ENCODE measurements around the gene VSTM2L.
"Not testable (repeated sequence)": the region's sequence is repeated elsewhere in the genome, so short reads cannot be mapped to it uniquely, and the experiment has no call there.

Gene VSTM2L, protein sequence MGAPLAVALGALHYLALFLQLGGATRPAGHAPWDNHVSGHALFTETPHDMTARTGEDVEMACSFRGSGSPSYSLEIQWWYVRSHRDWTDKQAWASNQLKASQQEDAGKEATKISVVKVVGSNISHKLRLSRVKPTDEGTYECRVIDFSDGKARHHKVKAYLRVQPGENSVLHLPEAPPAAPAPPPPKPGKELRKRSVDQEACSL

DNA sequence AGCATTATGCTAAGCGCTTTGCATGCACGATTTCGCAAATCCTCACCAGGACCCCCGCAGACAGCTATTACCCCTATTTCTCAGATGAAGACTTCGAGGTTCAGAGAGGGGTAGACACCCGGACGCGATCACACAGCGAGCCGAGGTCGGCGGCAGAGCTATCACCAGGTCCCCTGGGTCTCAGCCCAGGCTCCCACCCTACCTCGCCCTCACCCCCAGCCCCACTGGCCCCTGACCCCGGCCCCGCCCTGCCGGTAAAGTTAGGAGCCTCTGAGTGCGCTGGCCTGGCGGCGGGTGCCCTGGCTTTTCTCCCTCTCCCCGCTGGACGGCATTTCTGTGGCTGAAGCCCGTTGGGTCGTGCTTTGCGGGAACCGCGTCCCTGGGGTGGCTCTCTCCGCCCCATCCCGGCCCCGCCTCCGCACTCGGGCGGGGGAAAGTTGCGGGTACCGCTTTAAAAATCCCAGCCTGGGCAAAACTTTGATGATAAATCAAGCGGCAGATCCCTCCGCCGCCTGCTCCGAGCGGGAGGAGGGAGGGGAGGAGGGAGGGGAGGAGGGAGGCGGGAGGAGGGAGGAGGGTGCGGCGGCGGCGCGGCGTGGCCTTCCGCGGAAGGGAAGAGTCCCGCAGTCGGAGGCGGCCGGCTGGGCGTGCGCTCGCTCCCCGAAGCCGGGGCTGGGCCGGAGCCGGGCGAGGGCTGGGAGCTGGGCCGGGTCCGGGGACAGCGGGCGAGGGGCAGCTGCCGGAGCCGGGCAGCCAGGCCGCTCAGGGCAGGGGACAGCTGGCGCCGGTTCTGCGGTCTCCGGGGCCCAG lies at the start of gene VSTM2L:
Gene VSTM2L, plus strand, starts transcription at position 624 of the 810 bp plus-strand sequence. CDS start 224 bp downstream, outside the sequence.
- no peak for DNase-seq (ENCODE audit: low read depth in 2 of 2)

- no peak for DNase-seq (ENCODE audit: low read depth in 2 of 2)
Measured at GRCh38 chr20:37853823-37854375, 49.0 kb upstream of the VSTM2L start.

- not testable (repeated sequence) for DNase-seq (ENCODE audit: low read depth in 2 of 2)
Measured at GRCh38 chr20:37856034-37856433, 46.9 kb upstream of the VSTM2L start.

DNA sequence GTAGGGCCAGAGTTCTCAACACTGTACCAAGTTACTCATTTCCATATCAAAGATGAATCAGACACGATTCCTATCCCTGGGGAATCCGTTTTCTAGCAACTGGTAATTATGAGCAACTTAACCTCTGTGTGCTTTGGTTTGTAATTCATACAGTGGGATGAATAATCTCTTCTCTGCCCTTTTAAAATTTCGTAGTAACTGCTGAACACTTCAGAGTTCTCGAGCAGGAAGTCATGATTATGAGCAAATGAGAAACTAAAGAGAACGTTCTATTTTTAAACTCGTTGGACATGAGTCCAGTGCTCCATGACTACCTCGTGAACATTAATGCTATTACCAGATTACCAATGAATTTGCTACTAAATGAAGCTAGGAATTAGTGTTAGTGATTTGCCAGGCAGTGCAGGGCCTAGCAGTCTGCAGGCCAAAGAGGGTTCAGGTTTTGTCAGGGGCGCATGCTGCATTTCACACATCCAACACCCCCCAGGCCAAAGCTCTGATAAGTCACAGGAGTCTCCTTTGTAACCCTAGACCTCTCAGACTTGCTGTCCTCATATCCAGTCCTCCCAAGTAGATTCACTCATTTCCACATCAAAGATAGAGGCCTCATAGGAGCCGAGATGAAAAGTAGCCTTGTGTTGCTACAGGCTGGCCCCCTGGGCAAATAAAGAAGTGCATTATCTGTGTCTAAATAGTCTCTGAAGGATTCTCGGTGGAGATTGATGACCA lies 45.8 kb upstream of the VSTM2L start:
- DNase-seq (ENCODE audit: low read depth in 2 of 2): peak; percentile 34 to 39

DNA sequence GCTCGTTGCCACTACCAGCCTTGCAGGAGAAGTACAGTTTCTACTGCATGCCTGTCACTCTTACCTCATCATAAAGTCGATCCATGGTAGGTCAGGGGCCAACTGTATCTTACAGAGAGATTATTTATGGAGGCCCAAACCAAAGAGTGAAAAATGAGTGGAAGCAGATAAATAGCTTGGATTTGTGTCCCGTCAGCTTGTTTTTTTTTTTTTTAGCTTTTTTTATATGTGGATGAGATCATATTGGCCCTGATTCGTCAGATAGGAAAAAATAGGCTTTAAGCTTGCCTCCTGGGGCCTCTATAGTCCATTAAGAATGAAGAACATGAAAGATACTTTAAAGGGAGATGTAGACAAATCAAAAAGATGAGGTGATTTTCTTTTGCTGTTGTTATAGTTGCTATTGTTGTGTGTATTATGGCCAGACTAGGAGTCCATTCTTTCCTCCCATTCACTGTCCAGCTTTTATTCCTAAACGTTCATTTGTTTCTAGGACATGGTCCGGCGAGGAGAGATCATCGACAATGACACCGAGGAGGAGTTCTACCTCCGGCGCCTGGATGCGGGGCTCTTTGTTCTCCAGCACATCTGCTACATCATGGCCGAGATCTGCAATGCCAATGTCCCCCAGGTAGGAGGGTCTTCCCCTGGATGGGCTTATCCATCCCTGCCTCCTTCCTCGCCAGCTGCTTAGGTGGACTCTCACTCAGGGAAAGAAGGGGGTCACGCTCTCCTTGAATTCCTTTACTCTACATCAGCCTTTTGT lies 43.3 kb upstream of the VSTM2L start:
- DNase-seq (ENCODE audit: low read depth in 2 of 2): no peak

DNA sequence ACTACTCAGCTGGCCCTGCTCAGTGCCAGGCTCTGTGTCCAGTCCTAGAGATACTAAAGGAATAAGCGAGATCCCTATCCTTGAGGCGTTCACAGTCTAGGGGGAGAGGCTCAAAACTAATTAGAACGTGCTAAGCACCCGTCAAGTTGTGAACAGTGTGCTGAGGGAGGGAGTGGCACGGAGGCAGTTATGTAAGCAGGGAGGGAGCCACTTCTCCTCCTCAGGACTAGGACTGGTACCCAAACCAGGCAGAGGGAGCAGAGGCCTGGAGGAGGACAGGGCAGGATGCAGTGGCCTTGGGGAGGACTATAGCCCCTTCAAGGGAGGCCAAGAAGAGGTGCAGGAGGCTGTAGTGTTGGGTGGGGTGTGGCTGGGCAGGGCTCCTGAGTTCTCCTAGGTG lies 39.6 kb upstream of the VSTM2L start:
- DNase-seq (ENCODE audit: low read depth in 2 of 2): no peak

DNA sequence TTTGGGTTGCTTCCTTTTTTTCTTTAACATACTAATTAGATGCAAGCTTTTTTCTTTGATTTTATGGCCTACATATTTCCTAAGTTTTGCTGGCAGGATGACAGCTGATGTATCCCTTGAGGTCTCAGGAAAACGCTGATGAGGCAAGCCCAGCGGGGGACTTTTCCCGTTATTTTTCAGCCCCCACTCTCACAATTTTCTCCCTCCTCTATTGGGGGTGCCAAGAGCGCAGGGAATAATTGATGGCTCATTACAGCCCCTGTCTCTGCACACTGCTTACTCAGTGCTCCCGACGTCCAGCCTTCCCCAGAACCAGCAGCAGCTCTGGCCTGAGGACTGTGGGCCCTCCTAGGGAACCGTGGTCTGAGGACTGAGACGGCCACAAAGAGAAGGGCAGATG lies 38.6 kb upstream of the VSTM2L start:
- peak; percentile 71 to 73 for DNase-seq (ENCODE audit: low read depth in 2 of 2)

- no peak for DNase-seq (ENCODE audit: low read depth in 2 of 2)
Measured at GRCh38 chr20:37866051-37866450, 36.9 kb upstream of the VSTM2L start.

- DNase-seq (ENCODE audit: low read depth in 2 of 2): no peak
Measured at GRCh38 chr20:37867289-37868195, 35.4 kb upstream of the VSTM2L start.

DNA sequence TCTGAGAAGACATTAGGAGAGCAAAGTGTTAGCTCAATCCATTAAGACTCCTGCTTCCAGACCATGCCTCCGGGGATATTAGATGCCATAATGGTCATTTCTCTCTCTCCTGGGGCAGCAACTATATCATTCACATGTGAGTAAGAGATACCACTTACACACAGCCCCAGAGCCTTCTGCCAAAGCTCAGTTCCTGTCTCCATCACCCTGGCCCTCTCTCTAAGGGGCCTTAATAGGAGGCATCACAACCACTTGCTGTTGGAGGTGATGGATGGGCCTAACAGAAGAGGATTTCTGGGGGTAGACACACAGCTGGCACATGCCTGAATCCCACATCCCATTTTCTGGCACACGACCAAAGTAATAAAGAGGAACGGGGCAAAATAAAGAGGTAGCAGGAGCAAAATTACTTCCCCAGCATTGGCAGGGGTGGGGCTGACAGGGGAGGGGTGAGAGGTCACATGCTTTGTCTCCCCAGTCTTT lies 34.0 kb upstream of the VSTM2L start:
- DNase-seq (ENCODE audit: low read depth in 2 of 2): no peak

DNA sequence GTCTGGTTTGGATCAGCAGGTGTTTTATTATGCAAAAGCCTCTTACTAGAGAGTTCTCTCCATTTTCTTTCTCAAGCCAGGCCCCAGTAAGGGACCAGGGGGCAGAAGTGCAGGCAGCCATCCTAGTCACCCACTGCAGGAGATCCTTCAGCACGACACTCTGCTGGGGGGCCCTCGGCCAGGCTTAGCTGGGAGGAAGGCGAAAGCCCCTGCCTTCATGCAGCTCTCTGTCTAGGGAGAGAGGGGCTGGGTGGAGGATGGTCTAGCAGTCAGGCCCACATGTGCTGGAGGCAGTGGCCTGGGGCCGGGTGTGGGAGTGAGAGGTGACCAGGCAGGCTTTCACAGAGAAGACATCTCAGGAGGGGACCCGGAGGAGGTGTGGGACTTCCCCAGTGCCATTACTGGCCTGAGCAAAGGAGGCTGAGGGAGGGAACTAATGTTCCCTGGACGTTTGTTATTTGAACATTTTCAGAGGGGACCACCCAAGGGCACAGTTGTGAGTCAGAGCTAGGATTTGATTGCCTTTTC lies 33.5 kb upstream of the VSTM2L start:
- DNase-seq (ENCODE audit: low read depth in 2 of 2): no peak

DNA sequence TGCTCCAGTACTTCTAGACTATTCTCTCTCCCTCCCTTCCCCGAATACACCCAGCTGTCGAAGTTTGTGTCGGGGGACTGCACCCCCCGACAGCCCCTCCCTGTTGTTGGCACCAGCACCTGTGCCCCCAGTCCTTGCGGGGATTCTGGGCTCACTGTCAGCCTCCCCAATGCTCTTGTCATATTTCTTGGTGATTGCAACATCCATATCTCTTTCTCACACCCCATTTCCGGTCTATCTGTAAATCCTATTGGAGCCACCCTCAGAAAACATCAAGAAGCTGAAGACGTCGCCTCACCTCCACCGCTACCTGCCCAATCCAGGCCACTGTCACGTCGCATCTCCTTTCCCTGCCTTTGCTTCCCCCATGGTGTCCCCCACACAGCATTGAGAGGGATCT lies 32.6 kb upstream of the VSTM2L start:
- no peak for DNase-seq (ENCODE audit: low read depth in 2 of 2)

- DNase-seq (ENCODE audit: low read depth in 2 of 2): no peak
Measured at GRCh38 chr20:37871751-37872150, 31.2 kb upstream of the VSTM2L start.

DNA sequence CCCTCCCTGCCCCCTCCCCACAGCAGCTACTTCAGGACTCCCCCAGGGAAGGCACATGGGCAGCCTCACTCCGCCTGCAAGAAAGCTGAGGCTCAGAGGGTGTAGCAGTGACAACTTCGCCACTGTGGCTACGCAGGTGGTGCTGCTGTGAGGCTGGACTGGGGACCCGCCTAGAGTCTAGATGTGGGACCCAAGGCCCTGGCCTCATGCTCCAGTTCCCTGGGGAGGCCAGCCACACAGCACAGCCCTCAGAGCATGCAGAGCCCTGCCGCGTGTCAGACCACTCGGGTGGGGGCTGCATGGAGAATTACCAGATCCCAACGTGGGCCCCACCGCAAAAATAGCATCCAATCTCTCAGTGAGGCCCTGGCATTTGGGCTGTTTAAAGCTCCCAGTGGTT lies 30.8 kb upstream of the VSTM2L start:
- DNase-seq (ENCODE audit: low read depth in 2 of 2): no peak

DNA sequence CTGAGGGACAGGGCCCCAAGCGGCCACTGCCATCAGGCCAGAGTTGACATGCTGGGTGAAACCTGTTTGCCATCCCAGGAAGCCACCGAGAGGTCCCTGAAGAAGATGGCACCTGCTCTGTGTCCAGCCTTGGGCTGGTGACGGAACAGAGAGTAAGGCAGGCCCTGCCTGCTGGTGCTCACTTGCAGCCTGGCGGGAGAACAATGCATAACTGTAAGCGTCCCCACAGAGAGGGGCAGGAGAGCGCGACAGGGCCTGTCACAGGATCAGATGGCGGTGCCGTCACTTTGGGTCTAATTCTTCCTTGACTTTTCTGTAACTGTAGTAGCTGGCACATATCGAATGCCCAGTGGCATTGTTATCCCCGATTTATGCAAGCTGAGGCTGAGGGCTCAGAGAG lies 29.0 kb upstream of the VSTM2L start:
- no peak for DNase-seq (ENCODE audit: low read depth in 2 of 2)

DNA sequence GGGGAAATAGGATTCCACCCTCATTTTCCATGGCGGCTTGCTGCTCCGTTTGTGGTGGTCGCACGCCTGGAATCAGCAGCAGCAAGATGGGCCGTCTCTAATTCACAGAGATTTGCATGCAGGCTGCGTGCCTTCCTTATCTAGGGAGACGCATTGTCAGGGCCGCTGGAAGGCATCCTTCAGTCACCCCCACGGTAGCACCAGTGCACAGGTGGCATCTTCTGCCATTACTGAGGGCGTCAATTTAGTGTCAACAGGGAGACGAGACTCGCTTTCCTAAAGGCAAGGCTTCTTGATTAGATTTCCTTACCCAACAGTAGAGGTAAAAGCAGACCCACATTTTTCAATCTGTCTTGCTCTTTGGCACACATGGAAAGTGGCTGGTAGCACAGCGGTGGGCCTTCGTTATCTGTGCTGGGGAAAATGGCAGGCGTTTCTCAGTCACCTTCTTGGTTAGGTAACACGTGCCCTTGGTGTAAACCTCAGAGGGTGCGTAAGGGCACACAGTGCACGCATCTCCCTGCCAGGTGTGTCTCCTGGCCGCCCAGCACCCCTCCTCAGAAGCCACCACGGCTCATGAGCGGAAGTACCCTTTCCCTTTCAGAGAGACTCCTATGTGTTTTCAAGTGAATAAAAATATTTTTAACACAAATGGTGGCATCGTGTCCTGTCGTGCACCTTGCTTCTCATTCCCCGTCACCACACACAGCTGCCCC lies 27.3 kb upstream of the VSTM2L start:
- DNase-seq (ENCODE audit: low read depth in 2 of 2): no peak

DNA sequence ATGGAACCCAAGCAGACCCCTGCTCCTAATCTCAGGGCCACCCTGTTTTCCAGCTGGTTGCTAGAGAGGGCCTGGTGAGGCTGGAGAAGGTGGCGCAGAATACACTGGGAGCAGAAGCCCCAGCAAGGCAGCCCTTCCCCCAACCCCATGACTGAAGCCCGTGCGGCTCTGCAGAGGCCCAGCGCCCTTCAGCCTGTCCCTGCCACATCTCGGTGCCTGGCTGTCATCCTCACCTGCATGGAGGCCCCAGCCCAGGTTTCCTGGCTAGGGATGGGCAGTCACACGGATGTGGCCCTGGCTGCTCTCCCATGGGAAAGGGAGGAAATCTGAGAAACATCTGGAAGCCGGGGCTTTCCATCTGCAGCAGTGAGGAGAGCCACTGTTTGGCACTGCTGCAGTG lies 26.1 kb upstream of the VSTM2L start:
- no peak for DNase-seq (ENCODE audit: low read depth in 2 of 2)

- DNase-seq (ENCODE audit: low read depth in 2 of 2): no peak
Measured at GRCh38 chr20:37877832-37878772, 24.8 kb upstream of the VSTM2L start.

Measured in fibroblast of skin of left quadriceps (primary cell).